Lung (tissue), 12 donors: ENCODE measurements around the gene GLYATL2. TPM values are rescaled to one million over a fixed set of nuclear protein-coding genes. Genes with fewer than 3 reads are reported as not detected.

Experiments used
- ATAC-seq: fragments of 200-7000 bp; cut with Tn5 transposase; one replicate; pipeline ENCODE4 v1.9.1; 2020; ENCODE audit warnings: moderate number of reproducible peaks; ENCODE audit not compliant: insufficient read depth, low FRiP score
- DNase-seq, 3 donors: peaks; one replicate each; pipeline ENCODE4 v3.0.0-alpha.2; 2013 to 2017
- H3K27ac ChIP-seq, 2 donors: one replicate each; pipeline ENCODE4 v1.5.1; 2013; ENCODE audit warnings: mild to moderate bottlenecking in 2 of 2, moderate library complexity in 2 of 2, control low read depth in 1 of 2, inconsistent platforms in 1 of 2, low read depth in 1 of 2, low read length in 1 of 2
- H3K27me3 ChIP-seq, 3 donors: one replicate each; pipeline ENCODE4 v1.5.1; 2013; ENCODE audit warnings: low read length in 2 of 3; ENCODE audit not compliant: control insufficient read depth in 3 of 3, insufficient read depth in 3 of 3
- H3K36me3 ChIP-seq, 4 donors: one replicate each; pipeline ENCODE4 v1.5.1; 2013; ENCODE audit warnings: low read length in 4 of 4, mild to moderate bottlenecking in 1 of 4, moderate library complexity in 1 of 4; ENCODE audit not compliant: control insufficient read depth in 4 of 4, insufficient read depth in 4 of 4
- H3K4me1 ChIP-seq, 5 donors: one replicate each; pipeline ENCODE4 v1.5.1; 2013; ENCODE audit warnings: low read length in 5 of 5, mild to moderate bottlenecking in 2 of 5, moderate library complexity in 1 of 5; ENCODE audit not compliant: control insufficient read depth in 5 of 5, insufficient read depth in 5 of 5
- H3K4me3 ChIP-seq: one replicate; pipeline ENCODE4 v1.5.1; 2013; ENCODE audit warnings: mild to moderate bottlenecking, control low read depth, moderate library complexity
- H3K9ac ChIP-seq, 2 donors: one replicate each; pipeline ENCODE4 v1.5.1; 2013; ENCODE audit warnings: low read length in 2 of 2, control low read depth in 1 of 2; ENCODE audit not compliant: insufficient read depth in 1 of 2
- H3K9me3 ChIP-seq, 4 donors: one replicate each; pipeline ENCODE4 v1.5.1; 2013; ENCODE audit warnings: low read length in 3 of 4, mild to moderate bottlenecking in 1 of 4, moderate library complexity in 1 of 4; ENCODE audit not compliant: control insufficient read depth in 4 of 4, insufficient read depth in 3 of 4
- CTCF ChIP-seq: IDR thresholded peaks from 2 replicates; pipeline ENCODE4 v1.5.1; 2012; ENCODE audit warnings: mild to moderate bottlenecking; ENCODE audit errors: control extremely low read depth, extremely low read depth
- WGBS, 2 donors: extraction: QIAGEN DNeasy Blood & Tissue Kit; methylation state at CpG; one replicate each; pipeline ENCODE4 v1.1.7; 2013; 5-methylcytosine and 5-hydroxymethylcytosine counted together
- polyA plus RNA-seq, 2 donors: library from polyadenylated mRNA; stranded (reverse); fragments of 200-250 nt; gene quantifications; one replicate each; pipeline ENCODE4 v1.2.1, GENCODE V29; 2013
- total RNA-seq, 2 donors: library from RNA; depleted of rRNA in 1 of 2; stranded (reverse); fragments of >200 nt in 1 of 2; gene quantifications; one replicate each; pipeline ENCODE4 v1.2.1, GENCODE V29; 2014 to 2021
- donor health status: control.
- donor health status: control.
- donor health status: Bipolar disorder and iron deficiency.
- donor health status: healthy.
- donor health status: DM: yes; HTN: yes; CAD: no.

Gene GLYATL2
- total and polyA plus RNA-seq, 4 donors: 0.06 to 1.2 (median 0.25) TPM

GRCh38 chr11:58864335-58864734, 19.8 kb upstream of the GLYATL2 start:
- 43 to 82% methylated on average over 1 of the region's 1 CpG for WGBS, 2 donors
- no peak for TF ChIP-seq CTCF

GRCh38 chr11:58863697-58864096, 19.2 kb upstream of the GLYATL2 start:
- no peak overlapping the region for H3K4me3 ChIP-seq
- WGBS, 2 donors: 72 to 75% methylated on average over 1 of the region's 1 CpG
- H3K9me3 ChIP-seq: peaks cover 0 to 16% (median 3%) of the 10 kb centered on the region in 4 donors
- H3K4me1 ChIP-seq: no peaks in the 10 kb centered on the region
- no peaks in the 10 kb centered on the region for H3K27me3 ChIP-seq
- H3K27ac ChIP-seq: no peak overlapping the region
- TF ChIP-seq CTCF: no peak
- H3K9ac ChIP-seq: no peak overlapping the region
- H3K36me3 ChIP-seq: no peaks in the 10 kb centered on the region
- no peak for DNase-seq
- no peak for ATAC-seq

More at GRCh38 chr11:58864335-58864734, 19.8 kb upstream of the GLYATL2 start:
- Histone ChIP-seq H3K36me3 (no peaks in the 10 kb centered on the region), H3K4me3 (no peak overlapping the region), H3K27ac (no peak overlapping the region), H3K9ac (no peak overlapping the region), H3K4me1 (no peaks in the 10 kb centered on the region), H3K9me3 (peaks cover 0 to 16% (median 3%) of the 10 kb centered on the region in 4 donors), H3K27me3 (no peaks in the 10 kb centered on the region)
- DNase-seq (no peak), ATAC-seq (no peak)

- H3K27ac ChIP-seq: no peak overlapping the region
- no peak for TF ChIP-seq CTCF
- H3K9ac ChIP-seq: no peak overlapping the region
- no peaks in the 10 kb centered on the region for H3K27me3 ChIP-seq
- no peak overlapping the region for H3K4me3 ChIP-seq
- 88 to 100% methylated on average over 1 of the region's 1 CpG for WGBS, 2 donors
- DNase-seq: no peak
- H3K4me1 ChIP-seq: no peaks in the 10 kb centered on the region
- H3K36me3 ChIP-seq: no peaks in the 10 kb centered on the region
- peaks cover 0 to 16% (median 3%) of the 10 kb centered on the region in 4 donors for H3K9me3 ChIP-seq
- ATAC-seq: no peak
These were observed 17.0 kb upstream of the GLYATL2 start for GRCh38 chr11:58861533-58861932.

- ATAC-seq: no peak
- Histone ChIP-seq H3K9ac (no peak overlapping the region), H3K27me3 (no peaks in the 10 kb centered on the region), H3K4me3 (no peak overlapping the region), H3K9me3 (no peaks in the 10 kb centered on the region), H3K27ac (no peak overlapping the region), H3K36me3 (no peaks in the 10 kb centered on the region), H3K4me1 (no peaks in the 10 kb centered on the region)
- TF ChIP-seq CTCF: no peak
- no peak for DNase-seq
These were observed 12.3 kb upstream of the GLYATL2 start for GRCh38 chr11:58856806-58857205.
